Endothelial cell of umbilical vein (primary cell): ENCODE data around the gene FANCE. TPM values are rescaled to one million over a fixed set of nuclear protein-coding genes. Genes with fewer than 3 reads are reported as not detected.
A peak's percentile ranks its signal among the peaks of the same experiment; 100 is the strongest.

Experiments used
- BruUV-seq: library from RNA; stranded (reverse); fragments of 400-500 nt; replicated peaks from 2 replicates; lab custom pipeline; 2021; lab: Mats Ljungman, UMichigan
- CTCF ChIA-PET: fragments of 300-600, 350-600 bp; sonication (Branson Sonifier 250); formaldehyde crosslinking; loops from one replicate; lab custom pipeline; 2021; ENCODE audit warnings: antibody characterized with exemption, inconsistent platforms; lab: Charles Lee
- POLR2A ChIA-PET: fragments of 300-600, 350-600 bp; sonication (Branson Sonifier 250); formaldehyde crosslinking; loops from one replicate; lab custom pipeline; 2021; ENCODE audit warnings: antibody characterized with exemption, inconsistent platforms; lab: Charles Lee
- DNase-seq: peaks from one replicate; pipeline ENCODE4 v3.0.0-alpha.2; 2011; ENCODE audit warnings: low read depth, low spot score
- FAIRE-seq: peaks from 2 replicates; lab custom pipeline; 2011; peaks lifted over from hg19 to GRCh38; lab: Jason Lieb, UNC
- H2AFZ ChIP-seq: 2 replicates; pipeline ENCODE4 v1.6.0; 2012; ENCODE audit warnings: low read depth, low read length, control low read depth, inconsistent platforms
- H3K27ac ChIP-seq: 2 replicates; pipeline ENCODE4 v1.5.1; 2011; ENCODE audit warnings: low read depth, mild to moderate bottlenecking, control low read depth, low read length, moderate library complexity; ENCODE audit not compliant: insufficient read depth
- H3K27me3 ChIP-seq, 2 experiments: 2 replicates each; pipeline versions ENCODE4 v1.6.0 to v1.6.1; 2011; ENCODE audit warnings: low read length in 2 of 2, mixed read lengths in 1 of 2; ENCODE audit not compliant: control insufficient read depth in 2 of 2, insufficient read depth in 2 of 2
- H3K36me3 ChIP-seq, 2 experiments: 2 replicates in 1 of 2; 3 replicates in 1 of 2; pipeline ENCODE4 v1.5.1; 2011; ENCODE audit warnings: low read length in 2 of 2, mild to moderate bottlenecking in 1 of 2, moderate library complexity in 1 of 2; ENCODE audit not compliant: control insufficient read depth in 2 of 2, insufficient read depth in 2 of 2; ENCODE audit errors: extremely low read depth in 1 of 2
- H3K4me1 ChIP-seq: 3 replicates; pipeline ENCODE4 v1.5.1; 2011; ENCODE audit warnings: mild to moderate bottlenecking, low read length; ENCODE audit not compliant: control insufficient read depth, insufficient read depth; ENCODE audit errors: extremely low read depth
- H3K4me2 ChIP-seq: 2 replicates; pipeline ENCODE4 v1.6.1; 2011; ENCODE audit warnings: low read length, control low read depth, mixed read lengths; ENCODE audit not compliant: insufficient read depth
- H3K4me3 ChIP-seq, 3 experiments: fragments of 200-600 bp in 1 of 3; sonication (generic), shearing (Covaris generic) in 1 of 3; replicated peaks in 1 of 3; 2 replicates each; pipeline ENCODE4 v1.5.1; 2011 to 2016; ENCODE audit warnings: control low read depth in 3 of 3, low read length in 3 of 3, mild to moderate bottlenecking in 2 of 3, inconsistent platforms in 1 of 3, low read depth in 1 of 3, moderate library complexity in 1 of 3; ENCODE audit not compliant: insufficient read depth in 1 of 3
- H3K79me2 ChIP-seq: 2 replicates; pipeline ENCODE4 v1.6.0; 2012; ENCODE audit warnings: low read length, inconsistent platforms; ENCODE audit not compliant: control insufficient read depth, insufficient read depth
- H3K9ac ChIP-seq: replicated peaks from 2 replicates; pipeline ENCODE3; 2011; ENCODE audit warnings: low read length, control low read depth; ENCODE audit not compliant: insufficient read depth; ENCODE audit errors: extremely low read depth
- H3K9me1 ChIP-seq: replicated peaks from 3 replicates; pipeline ENCODE4 v1.6.0; 2011; ENCODE audit warnings: mild to moderate bottlenecking, low read length; ENCODE audit not compliant: control insufficient read depth, insufficient read depth; ENCODE audit errors: extremely low read depth
- H3K9me3 ChIP-seq: replicated peaks from 2 replicates; pipeline ENCODE4 v1.5.1; 2012; ENCODE audit warnings: low read length, inconsistent platforms; ENCODE audit not compliant: control insufficient read depth, insufficient read depth
- H4K20me1 ChIP-seq: replicated peaks from 2 replicates; pipeline ENCODE3; 2011; ENCODE audit warnings: mild to moderate bottlenecking, low read length; ENCODE audit not compliant: control insufficient read depth, insufficient read depth; ENCODE audit errors: extremely low read depth
- FOS ChIP-seq: IDR thresholded peaks from 2 replicates; pipeline ENCODE4 v1.6.1; 2011; ENCODE audit warnings: mild to moderate bottlenecking, low read length, moderate library complexity, borderline replicate concordance; ENCODE audit not compliant: insufficient read depth
- MAX ChIP-seq: IDR thresholded peaks from 2 replicates; pipeline ENCODE4 v1.6.1; 2011; ENCODE audit not compliant: insufficient read depth, insufficient read length
- MYC ChIP-seq: IDR thresholded peaks from one replicate; pipeline ENCODE4 v1.6.1; 2011; ENCODE audit warnings: mild to moderate bottlenecking, low read depth, low read length
- POLR2A ChIP-seq: IDR thresholded peaks from 2 replicates; pipeline ENCODE4 v1.6.1; 2012; ENCODE audit warnings: low read depth, mild to moderate bottlenecking, control low read depth, low read length
- dilution Hi-C: fragments of 300-500 bp; cut with MboI; formaldehyde crosslinking; loops from one replicate; pipeline ENCODE4 v1.15.0; 2019; ENCODE audit warnings: low sequenced_read_pairs; ENCODE audit not compliant: extremely low pct_ligation_motif_present
- intact Hi-C: fragments of 100-400 bp; cut with micrococcal nuclease; formaldehyde crosslinking; loops from one replicate; pipeline ENCODE4 v1.10.0; 2022
- polyA plus RNA-seq, 4 experiments: library from polyadenylated mRNA; depleted of rRNA in 3 of 4; stranded (reverse) in 3 of 4; unstranded in 1 of 4; fragments of >200 nt; gene quantifications; 2 replicates each; pipeline versions ENCODE4 v1.2.1 to v1.2.3, GENCODE V29; 2011 to 2012; ENCODE audit warnings: missing spikeins in 1 of 4
- total RNA-seq: library from RNA; stranded (reverse); gene quantifications from 2 replicates; pipeline ENCODE4 v1.2.3, GENCODE V29; 2021
- TF ChIP-seq, protein P1 (sequence below), 2 donors: IDR thresholded peaks; 1 replicate in 1 of 2; 2 replicates in 1 of 2; pipeline ENCODE4 v1.5.1; 2011; ENCODE audit warnings: low read length in 2 of 2, mild to moderate bottlenecking in 2 of 2, moderate library complexity in 2 of 2, control low read depth in 1 of 2, inconsistent platforms in 1 of 2, low read depth in 1 of 2; ENCODE audit not compliant: insufficient read depth in 1 of 2; ENCODE audit errors: extremely low read depth in 1 of 2

The FANCE gene
- total and polyA plus RNA-seq, 2 donors (not counting 3 experiments of a cell fraction or from before 2014, with no cell fraction given) = 9.1 to 12.7 TPM

- DNase-seq = peak; percentile 44
- Histone ChIP-seq H3K36me3 (peaks cover 2 to 18% of the 10 kb centered on the region in 2 experiments), H4K20me1 (no peaks in the 10 kb centered on the region), H3K4me3 (no peak overlapping the region), H3K27me3 (no peaks in the 10 kb centered on the region), H3K9me3 (no peaks in the 10 kb centered on the region), H3K4me1 (peaks cover 13% of the 10 kb centered on the region), H3K9me1 (no peaks in the 10 kb centered on the region), H3K4me2 (no peak overlapping the region), H3K27ac (no peak overlapping the region), H3K9ac (no peak overlapping the region), H2AFZ (no peak overlapping the region), H3K79me2 (no peaks in the 10 kb centered on the region)
- no TSS peak for BruUV-seq
- dilution Hi-C loops = no loop called here
- CTCF ChIA-PET = interaction anchor here (0.6 to 2.8 kb wide), 18 partner anchors 9 to 153 kb away, joined by 3 to 38 read pairs (median 4); partner anchors contain the start of genes DEF6, FANCE and PPARD
- TF ChIP-seq FOS (no peak), POLR2A (no peak), MYC (no peak), MAX (no peak)
- TF ChIP-seq, protein P1, sequence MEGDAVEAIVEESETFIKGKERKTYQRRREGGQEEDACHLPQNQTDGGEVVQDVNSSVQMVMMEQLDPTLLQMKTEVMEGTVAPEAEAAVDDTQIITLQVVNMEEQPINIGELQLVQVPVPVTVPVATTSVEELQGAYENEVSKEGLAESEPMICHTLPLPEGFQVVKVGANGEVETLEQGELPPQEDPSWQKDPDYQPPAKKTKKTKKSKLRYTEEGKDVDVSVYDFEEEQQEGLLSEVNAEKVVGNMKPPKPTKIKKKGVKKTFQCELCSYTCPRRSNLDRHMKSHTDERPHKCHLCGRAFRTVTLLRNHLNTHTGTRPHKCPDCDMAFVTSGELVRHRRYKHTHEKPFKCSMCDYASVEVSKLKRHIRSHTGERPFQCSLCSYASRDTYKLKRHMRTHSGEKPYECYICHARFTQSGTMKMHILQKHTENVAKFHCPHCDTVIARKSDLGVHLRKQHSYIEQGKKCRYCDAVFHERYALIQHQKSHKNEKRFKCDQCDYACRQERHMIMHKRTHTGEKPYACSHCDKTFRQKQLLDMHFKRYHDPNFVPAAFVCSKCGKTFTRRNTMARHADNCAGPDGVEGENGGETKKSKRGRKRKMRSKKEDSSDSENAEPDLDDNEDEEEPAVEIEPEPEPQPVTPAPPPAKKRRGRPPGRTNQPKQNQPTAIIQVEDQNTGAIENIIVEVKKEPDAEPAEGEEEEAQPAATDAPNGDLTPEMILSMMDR (IDR thresholded peaks at IDR 0.05; ENCODE audit: extremely low read depth in 1 of 2, insufficient read depth in 1 of 2, low read depth in 1 of 2, low read length in 2 of 2) = peak; percentile 5 to 36
- peak; percentile 75 for FAIRE-seq
- POLR2A ChIA-PET = no interaction called here
- intact Hi-C loops = loop anchor here (1.0 kb wide), 1 partner anchor 73 kb away; the partner anchor contains the start of gene PPARD
Observed at GRCh38 chr6:35415065-35415891, 36.9 kb upstream of the FANCE start.
